OCI-LY1 (cell line): ENCODE measurements around the gene RAB6B.

Source experiments
- CTCF ChIP-seq: fragments of 200-600 bp; sonication (generic), shearing (Covaris generic); IDR thresholded peaks from 2 replicates; pipeline ENCODE4 v1.5.1; 2017; ENCODE audit warnings: mild to moderate bottlenecking, antibody characterized with exemption, low read length, moderate library complexity, mixed read lengths
- EZH2 ChIP-seq: fragments of 200-600 bp; sonication (generic), shearing (Covaris generic); IDR thresholded peaks from 2 replicates; pipeline ENCODE4 v1.8.0; 2017; ENCODE audit warnings: borderline replicate concordance, mixed run types, mild to moderate bottlenecking, antibody characterized with exemption, low read length, moderate library complexity, mixed read lengths

GRCh38 chr3:133775309-133775708 is 120.4 kb downstream of the RAB6B start:
- TF ChIP-seq CTCF (no peak), EZH2 (no peak)
